Limb (tissue), 2 donors: ENCODE measurements around the gene VSIG1.

Experiments used
- DNase-seq, 2 donors: peaks; one replicate each; pipeline ENCODE4 v3.0.0-alpha.2; 2016; ENCODE audit errors: extremely low spot score in 2 of 2

The VSIG1 gene

DNA sequence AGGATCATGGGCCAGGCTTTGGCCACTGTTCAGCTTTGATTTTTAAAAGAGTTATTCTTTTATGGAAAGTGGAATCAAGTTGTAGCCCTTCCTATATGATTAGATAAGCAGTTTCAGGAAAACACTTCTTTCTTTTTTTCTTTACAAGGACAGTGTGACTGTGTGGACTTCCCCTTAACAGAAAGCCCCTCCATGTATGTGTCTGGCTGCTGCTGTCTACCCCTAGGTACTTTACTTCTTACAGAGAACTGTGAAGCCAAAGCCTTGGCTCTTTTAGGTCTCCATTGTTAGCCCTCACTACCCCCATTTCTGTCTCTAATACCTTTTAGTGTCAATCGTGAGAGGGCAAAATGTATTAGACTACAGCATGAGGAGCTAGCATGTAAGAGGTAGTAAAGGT is 19.1 kb downstream of the VSIG1 start:
- DNase-seq = no peak

GRCh38 chrX:108064613-108065012 is 19.7 kb downstream of the VSIG1 start:
- DNase-seq = no peak

- no peak for DNase-seq
Observed at GRCh38 chrX:108068121-108068520, 23.3 kb downstream of the VSIG1 start.

GRCh38 chrX:108070891-108071290 is 26.0 kb downstream of the VSIG1 start:
- no peak for DNase-seq

- no peak for DNase-seq
Observed at GRCh38 chrX:108071578-108071977, 26.7 kb downstream of the VSIG1 start.

DNA sequence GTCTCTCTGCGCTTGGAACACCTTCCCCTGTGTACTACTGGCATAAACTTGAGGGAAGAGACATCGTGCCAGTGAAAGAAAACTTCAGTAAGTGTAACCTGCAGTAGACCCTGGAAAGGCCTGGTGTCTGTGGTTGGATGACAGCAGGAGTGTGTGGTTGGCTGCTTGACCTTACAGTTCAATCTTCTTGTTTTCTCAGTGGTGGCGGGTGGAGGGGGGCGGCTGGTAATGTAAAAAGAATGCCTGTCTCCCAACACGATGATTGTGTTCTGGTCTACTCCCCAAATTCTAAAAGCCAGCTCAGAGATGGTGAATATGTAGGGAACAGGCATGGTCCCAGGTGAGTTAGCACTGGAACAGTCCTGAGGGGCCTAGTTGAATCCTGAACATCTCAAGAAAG is 27.9 kb downstream of the VSIG1 start:
- no peak for DNase-seq

- no peak for DNase-seq
Observed at GRCh38 chrX:108081110-108081509, 36.2 kb downstream of the VSIG1 start.

- no peak for DNase-seq
Observed at GRCh38 chrX:108087792-108088191, 42.9 kb downstream of the VSIG1 start.

DNA sequence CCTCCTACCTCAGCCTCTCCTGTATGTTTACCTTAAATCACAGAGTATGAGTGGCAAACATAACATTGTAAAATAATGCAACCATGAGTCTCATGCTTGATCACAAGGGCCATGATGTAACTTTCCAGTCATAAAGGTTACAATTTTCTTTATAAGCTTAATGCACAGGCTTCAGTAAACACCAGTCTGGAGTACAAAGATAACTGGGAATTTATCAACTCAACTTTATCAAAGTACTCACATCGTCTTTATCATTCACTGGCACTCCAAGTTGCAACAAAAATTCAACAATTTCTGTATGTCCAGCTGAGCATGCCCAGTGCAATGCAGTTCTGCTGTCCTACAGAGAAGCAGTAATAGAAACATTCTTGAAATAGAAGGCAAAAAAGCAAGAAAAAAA is 43.6 kb downstream of the VSIG1 start:
- no peak for DNase-seq

GRCh38 chrX:108090491-108091263 is 45.8 kb downstream of the VSIG1 start:
- no peak for DNase-seq

GRCh38 chrX:108091264-108091877 is 46.5 kb downstream of the VSIG1 start, which contains the start of the genes ATG4A and PSMD10:
Gene ATG4A (plus strand): TSS chrX:108091778. CDS start chrX:108091827, 49 bp downstream.
Gene PSMD10 (minus strand): TSS chrX:108091542. CDS start chrX:108091520, 22 bp downstream.
- DNase-seq = peak; percentile 91 to 92

GRCh38 chrX:108091878-108092291 is 47.0 kb downstream of the VSIG1 start:
- DNase-seq = no peak

GRCh38 chrX:108097380-108097779 is 52.5 kb downstream of the VSIG1 start:
- no peak for DNase-seq

DNA sequence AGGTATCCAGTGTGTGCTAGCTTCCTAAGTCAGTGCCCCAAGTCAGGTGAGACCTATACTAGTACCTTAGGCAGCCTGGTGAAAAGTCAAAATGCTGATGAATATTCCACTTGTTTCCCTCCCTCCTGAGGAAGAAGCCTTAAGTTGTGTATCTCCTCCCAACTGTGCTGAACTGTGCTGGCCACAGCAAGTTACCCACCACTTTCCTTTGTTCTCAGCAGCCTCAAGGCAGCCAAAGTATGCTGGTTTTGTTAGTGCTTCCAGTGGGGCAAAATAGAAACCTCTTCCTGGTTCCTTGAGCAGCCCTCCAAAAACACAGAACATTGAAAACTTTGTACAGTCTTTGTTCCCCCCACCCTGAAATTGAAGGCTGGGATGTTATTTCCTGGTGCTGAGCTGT is 60.6 kb downstream of the VSIG1 start:
- DNase-seq = no peak

GRCh38 chrX:108114541-108114940 is 69.7 kb downstream of the VSIG1 start:
- no peak for DNase-seq

GRCh38 chrX:108117988-108118387 is 73.1 kb downstream of the VSIG1 start:
- peak in 1 of 2 donors; percentile 9 for DNase-seq

DNA sequence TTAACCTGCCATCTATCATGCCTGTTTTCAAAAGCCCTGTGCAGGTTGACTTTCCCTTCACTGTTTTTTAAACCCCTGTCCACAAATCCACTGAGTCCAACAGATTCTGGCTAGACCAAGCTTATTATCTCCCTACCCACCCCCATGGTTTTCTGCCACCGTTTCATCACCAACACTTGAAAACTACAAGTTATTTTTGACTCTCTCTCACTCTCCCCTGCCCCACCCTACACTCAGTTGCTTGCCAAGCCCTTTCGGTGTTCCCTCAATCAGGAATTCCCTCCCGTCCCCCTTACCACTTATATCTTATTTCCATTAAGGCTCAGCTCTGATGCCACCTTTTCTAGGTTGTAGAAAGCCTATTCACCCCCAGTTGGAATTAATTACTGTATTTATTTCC is 76.4 kb downstream of the VSIG1 start:
- no peak for DNase-seq

- no peak for DNase-seq
Observed at GRCh38 chrX:108122748-108123147, 77.9 kb downstream of the VSIG1 start.

DNA sequence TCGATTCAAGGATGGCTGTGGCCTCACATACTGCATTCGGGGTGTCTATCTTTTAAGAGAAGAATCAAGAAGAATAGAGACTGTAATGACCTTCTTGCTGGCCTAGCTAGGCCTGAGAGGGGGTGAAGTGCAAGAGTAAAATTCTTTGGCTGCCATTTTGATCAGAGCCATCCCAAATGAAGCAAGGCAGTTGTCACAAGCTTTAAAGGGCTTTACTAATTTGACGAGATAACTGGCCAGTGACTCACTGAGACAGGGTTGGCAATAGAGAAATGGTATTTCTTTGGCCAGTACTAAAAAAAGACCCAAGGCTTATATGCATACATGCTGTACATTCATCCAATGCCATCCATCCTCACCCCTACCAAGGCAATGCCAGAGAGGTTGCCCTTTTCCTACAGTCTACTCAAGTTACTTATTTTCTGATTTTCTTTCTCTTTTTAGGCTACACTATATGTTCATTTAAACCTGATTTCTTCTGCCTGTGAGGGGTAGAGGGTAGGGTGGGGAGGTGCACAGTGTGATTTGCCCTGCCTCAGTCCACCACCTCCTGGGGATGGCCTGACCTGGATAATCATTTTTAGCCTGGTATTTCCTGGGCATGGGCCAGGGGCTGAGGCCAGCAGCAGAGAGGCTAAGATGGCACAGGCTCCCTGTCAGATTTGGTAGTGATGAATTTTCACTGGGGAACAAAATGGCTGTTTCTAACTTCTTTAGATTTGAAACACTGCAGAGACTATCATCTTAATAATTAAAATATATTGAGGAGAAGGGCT is 78.9 kb downstream of the VSIG1 start:
- no peak for DNase-seq

DNA sequence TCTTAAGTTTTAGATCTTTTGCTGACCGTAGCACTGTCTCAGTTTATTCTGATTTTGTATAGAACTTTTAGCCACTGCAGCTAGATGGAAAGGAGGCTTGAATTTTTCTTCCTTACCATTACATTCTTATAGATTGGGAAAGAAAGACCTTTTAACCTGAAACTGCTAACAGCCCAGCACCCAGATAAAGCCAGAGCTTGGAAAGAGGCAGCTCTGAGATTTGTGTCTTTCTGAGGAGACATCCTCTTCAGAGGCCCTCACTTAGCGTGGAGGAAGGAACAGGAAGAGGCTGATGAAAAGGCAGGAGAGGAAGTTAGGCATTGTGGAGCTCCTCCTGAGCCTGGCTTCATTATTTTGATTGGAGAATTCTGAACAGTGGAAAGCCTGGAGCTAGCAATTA is 81.8 kb downstream of the VSIG1 start:
- no peak for DNase-seq

DNA sequence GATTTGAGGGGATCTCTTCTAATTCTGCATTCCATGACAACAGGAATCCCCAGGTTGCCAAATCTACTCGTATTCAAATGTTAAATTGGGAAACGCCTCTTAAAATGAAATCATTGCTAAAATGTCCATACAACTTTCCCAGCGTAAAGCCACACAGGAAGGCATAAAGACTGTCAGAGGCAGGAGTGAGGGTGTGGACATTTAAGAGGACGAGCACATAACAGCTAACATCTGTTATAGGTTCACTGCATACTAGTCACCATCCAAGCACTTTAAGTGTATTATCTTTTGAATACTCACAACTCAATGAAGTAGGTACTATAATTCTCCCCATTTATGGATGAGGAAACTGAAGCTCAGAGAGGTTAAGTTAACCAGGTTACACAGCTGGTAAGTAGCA is 82.3 kb downstream of the VSIG1 start:
- DNase-seq = no peak
